Measurements from ENCODE around the gene PLAAT2.

GRCh38 chr11:63548178-63548577, 15.0 kb downstream of the PLAAT2 start:
- TF ChIP-seq POLR2AphosphoS5 (IDR thresholded peaks at IDR 0.05), result no peak
- TF ChIP-seq CTCF (IDR thresholded peaks at IDR 0.05), result no peak

Measured in prostate gland (tissue), 2 donors.